MM.1S (cell line): ENCODE data around the gene CFAP45.

Source experiments
- CTCF ChIP-seq: fragments of 300-600 bp; sonication (generic); IDR thresholded peaks from 2 replicates; pipeline ENCODE4 v1.5.1; 2016; ENCODE audit warnings: antibody characterized with exemption, low read length, mixed read lengths
- EZH2 ChIP-seq: fragments of 300-600 bp; sonication (generic); optimal IDR thresholded peaks from 2 replicates; pipeline ENCODE3; 2017; ENCODE audit warnings: low read depth, mild to moderate bottlenecking, antibody characterized with exemption, low read length, mixed read lengths
- EZH2phosphoT487 ChIP-seq: fragments of 300-600 bp; sonication (generic); IDR thresholded peaks from 2 replicates; pipeline ENCODE4 v1.6.1; 2018; ENCODE audit warnings: antibody characterized with exemption, low read length

GRCh38 chr1:159924791-159925718, 25.1 kb upstream of the CFAP45 start, which contains the start of gene TAGLN2:
- TF ChIP-seq CTCF = no peak
- no peak for TF ChIP-seq EZH2
- no peak for TF ChIP-seq EZH2phosphoT487
